HG02759 (cell line): Measurements from ENCODE around the gene GNAQ.
"Not testable (repeated sequence)": the region's sequence is repeated elsewhere in the genome, so short reads cannot be mapped to it uniquely, and the experiment has no call there.

Experiments
- ATAC-seq: cut with Tn5 transposase; IDR thresholded peaks from one replicate; pipeline ENCODE4 v1.9.1; 2021; ENCODE audit warnings: mild to moderate bottlenecking, moderate library complexity; ENCODE audit not compliant: unreplicated experiment

The GNAQ gene

DNA sequence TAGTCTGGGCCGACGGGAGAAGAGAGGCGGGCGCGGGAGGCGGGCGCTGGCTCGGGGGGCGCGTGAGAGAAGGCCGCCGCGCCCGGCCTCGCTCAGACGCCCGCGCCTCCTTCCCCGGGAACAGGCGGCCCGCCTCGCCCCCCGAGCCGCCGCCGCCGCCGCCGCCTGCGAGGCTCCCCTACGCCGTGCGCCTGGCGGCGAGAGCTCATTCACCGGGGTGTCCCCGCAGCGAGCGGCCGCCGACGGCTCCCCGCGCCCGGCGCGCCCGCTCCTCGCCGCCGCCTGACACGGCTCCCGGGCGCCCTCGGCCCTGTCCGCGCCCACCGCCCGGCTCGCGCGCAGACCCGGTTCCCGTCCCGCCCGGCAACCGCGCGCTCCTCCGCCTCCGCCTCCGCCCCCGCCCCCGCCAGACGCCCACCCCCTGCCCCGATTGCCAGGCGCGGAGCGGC lies at the start of gene GNAQ:
Gene GNAQ (minus strand): TSS at position 368 of the 449 bp plus-strand sequence. CDS start 576 bp downstream, outside the sequence.
- ATAC-seq, result peak; percentile 12

GRCh38 chr9:78074385-78075291 lies 43.0 kb upstream of the GNAQ start:
- ATAC-seq, result no peak

GRCh38 chr9:78073722-78074121 lies 42.1 kb upstream of the GNAQ start:
- ATAC-seq, result no peak

DNA sequence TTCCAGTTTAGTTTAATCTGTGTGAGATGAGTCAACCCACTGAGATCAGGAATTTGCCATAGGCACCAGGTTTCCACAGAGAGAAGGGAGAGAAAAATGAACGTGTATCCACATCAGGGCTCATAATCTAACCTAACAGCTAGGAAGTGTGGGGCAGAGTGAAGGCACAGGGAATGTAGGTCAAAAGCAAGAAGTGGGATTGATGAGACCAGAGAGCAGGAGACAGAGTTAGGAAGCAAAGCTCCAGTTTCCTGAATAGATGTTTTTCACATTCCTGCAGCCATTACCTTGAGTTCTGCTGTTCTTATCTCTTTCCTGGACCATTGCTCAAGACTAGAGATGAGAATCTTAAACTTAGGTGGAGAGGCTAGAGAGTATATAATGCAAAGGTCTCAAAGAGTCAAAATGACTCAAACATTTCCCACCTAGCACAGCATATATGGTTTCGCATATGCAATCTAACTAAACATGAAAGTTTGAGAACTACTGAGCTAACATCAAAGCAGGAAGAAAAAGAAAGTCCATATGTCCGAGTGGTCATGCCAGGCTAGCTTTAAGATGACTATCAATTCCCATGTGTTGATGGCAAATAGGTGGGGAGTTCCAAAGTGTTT lies 41.1 kb upstream of the GNAQ start:
- no peak for ATAC-seq

- no peak for ATAC-seq
Observed at GRCh38 chr9:78070521-78070920, 38.9 kb upstream of the GNAQ start.

- no peak for ATAC-seq
Observed at GRCh38 chr9:78064075-78064474, 32.5 kb upstream of the GNAQ start.

- ATAC-seq, result no peak
Observed at GRCh38 chr9:78062710-78063109, 31.1 kb upstream of the GNAQ start.

GRCh38 chr9:78054218-78054617 lies 22.6 kb upstream of the GNAQ start:
- not testable (repeated sequence) for ATAC-seq

DNA sequence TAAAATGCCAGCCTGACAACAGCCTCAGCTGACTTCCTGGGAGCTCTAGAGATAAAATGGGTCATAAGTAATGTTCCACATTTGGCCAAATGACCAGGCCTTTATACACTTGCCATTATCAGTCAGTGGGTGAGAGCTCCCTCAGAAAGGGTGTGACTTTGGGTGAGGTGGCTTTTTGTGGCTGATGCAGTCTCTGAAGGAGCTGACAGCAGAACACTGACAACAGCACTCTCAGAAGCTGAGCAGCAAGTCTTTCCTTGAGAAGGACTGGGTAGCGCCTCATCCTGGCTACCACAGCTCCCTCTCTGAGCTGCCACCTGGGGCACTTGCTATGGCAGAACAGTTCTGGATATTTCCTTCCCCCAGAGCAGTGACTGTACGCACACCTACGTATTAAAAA lies 22.0 kb upstream of the GNAQ start:
- ATAC-seq, result no peak

DNA sequence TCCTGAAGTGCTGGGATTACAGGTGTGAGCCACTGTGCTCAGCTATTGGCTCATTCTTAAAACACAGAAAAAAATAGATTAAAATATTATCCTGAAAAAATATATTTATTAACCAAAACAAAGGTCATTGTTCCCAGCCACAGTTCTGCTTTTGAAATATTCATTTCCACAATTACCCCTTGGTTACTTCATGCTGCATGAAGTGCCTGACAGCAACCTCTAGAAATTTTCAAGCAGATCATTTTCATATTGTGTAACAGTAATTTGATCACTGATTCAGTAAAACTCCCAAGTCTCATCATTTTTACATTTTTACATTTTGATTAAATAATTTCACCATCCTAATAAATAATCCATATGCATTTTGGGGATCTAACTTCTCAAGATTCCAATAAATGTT lies 18.8 kb upstream of the GNAQ start:
- no peak for ATAC-seq

GRCh38 chr9:78049484-78049883 lies 17.9 kb upstream of the GNAQ start:
- ATAC-seq, result no peak

- no peak for ATAC-seq
Observed at GRCh38 chr9:78047106-78047505, 15.5 kb upstream of the GNAQ start.

GRCh38 chr9:78046112-78046511 lies 14.5 kb upstream of the GNAQ start:
- no peak for ATAC-seq

DNA sequence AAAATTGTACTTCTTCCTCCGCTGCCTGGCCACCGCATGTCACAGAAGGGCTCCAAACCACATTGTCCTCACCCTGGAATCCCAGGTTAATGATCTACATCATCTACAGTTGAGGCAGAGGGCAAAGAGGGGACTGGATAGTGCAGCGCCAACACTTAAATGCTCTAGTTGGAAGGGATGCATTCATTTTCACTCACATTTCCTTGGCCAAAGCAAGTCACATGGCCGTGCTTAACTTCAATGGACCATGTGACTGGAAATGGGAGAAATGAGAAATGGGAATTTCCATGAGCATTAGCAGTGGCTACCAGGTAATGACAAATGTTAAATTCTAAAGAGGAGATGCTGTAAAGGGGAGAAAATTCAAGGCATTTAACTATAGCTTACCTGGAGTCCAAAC lies 13.3 kb upstream of the GNAQ start:
- no peak for ATAC-seq

DNA sequence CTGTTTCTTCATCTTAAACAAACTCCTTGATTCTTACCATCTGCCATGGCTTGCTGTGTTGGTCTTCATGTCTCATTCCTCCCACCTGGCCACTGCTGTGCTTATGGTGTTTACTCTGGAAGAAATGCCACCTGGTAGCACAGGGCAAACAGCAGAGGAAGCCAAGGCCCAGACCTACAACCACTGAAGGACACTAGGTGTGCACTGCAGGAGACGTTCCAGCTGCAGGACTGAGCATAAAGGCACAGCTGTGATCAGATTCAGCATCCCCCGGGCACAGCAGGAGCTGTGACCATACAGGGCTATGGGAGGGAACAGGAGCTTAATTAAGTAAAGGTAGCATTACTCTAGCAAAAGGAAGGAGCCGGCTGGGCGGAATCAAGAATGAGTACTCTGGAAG lies 12.6 kb upstream of the GNAQ start:
- ATAC-seq, result no peak

DNA sequence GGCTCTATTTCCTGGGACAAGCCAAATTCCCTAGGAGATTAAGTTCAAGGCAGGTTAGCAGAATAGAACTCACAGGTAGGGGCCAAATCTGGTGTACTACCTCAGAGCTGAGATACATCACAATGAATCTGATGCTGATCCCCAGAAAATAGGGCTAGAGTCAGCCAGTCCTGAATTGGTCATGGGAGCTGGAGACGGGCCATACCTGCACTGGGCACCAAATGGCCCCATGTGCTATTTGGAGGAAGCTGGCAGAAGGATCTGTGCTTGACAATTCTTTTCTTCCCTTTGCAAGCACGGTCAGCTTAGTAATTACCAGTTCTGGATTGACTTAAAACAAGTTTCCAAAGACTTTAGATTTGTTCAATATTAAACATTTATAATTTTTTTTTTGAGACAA lies 10.4 kb upstream of the GNAQ start:
- no peak for ATAC-seq

DNA sequence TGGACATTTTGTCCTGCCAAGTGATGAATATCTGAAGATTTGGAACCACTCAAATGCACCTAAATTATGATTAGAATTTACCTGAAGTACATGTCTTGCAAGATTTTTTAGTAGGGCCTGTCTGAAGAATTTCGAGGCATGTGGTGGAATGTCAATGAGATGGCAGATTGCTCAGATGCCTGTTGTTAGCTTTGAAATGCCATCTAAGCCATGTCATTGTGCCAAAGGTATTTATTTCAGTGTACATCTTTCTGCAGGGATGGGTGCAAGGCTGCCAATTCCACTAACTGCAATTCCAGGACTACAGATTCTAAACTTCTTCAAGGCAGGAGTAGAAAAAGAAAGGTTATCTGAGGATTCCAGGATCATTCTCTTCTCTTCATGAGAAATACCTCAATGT lies 9.1 kb upstream of the GNAQ start:
- ATAC-seq, result no peak

DNA sequence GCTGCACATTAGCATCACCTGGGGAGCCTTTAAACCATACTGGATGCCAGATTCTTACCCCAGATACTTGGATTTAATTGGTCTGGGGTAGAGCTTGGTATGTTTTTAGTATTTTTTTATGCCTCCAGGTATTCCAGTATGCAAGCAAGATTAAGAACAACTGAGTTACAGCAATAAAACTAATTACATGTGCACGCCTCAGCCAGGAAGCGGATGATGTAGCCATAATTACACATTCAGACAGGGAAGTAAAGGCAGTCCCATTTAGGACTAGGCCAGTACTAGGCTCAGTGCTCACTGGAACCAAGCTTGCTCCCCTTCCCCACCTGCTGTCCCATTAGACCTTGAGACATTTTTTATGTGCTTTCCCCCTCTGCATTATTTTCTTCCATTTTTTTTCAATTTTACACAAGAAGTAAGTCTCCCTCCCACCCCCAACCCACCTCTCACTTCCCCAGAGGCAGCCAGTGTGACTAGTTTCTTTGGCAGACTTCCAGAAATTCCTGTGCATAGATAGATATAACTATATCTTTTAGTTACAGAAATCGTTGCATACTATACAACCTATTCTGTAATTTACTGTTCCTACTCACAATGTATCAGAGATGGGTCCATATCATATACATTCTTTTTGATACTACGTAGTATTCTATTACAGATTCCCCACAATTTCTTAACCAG lies 7.1 kb upstream of the GNAQ start:
- ATAC-seq, result no peak

GRCh38 chr9:78035383-78035993 lies 3.9 kb upstream of the GNAQ start:
- ATAC-seq, result no peak

DNA sequence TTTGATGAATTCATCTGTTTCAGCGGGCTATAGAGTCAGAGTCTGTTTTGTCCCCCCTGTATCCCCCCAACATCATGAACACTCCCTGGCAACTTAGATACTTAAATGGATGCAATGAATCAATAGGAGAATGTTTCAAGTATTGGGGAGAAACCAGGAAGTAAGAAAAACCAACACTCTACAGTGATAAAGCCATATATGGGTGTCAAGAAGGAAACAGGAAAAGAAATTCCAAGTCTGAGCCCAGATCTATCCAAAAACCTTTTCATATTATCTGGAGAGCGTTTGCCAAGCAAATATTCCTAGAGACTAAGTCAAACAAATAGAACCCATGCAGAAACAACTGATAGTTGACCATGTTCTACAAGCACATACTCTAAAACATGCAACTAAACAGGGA lies 2.3 kb upstream of the GNAQ start:
- ATAC-seq, result no peak

DNA sequence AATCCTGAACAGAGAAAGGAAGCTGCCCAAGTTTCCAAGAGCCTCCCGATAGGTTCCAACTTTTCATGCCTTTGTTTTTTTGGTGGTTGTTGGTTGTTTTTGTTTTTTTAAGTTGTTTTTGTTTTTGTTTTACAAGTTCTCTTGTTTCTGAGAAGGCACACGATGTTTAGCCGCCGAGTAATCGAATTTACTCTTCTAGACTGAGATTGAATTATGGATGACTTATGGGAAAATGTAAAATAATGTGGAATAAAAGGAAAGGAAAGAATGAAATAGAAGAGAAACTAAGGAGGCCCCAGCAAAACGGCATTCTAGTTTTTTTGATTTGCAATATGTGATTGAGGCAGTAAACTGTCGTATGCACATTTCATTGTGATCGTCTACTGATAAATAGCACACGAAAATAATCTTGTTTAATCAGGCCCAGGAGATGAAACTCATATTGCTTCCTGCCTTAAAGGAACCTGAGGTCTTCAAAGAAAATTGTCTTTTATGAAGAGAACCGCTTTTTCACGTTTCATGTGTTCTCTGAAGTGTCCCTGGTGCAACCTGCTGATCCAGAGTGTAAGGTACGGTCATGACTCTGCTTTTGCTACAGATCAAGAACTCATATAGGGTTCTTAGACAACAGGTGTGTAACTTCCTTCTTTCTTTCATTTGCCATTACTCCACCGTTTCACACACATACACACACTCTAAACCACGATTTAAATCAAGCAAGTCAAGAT lies 1.3 kb upstream of the GNAQ start:
- ATAC-seq, result no peak
